ENCODE measurements around the gene ZCWPW2. TPM values are rescaled to one million over a fixed set of nuclear protein-coding genes. Genes with fewer than 3 reads are reported as not detected.

ZCWPW2 gene
- total RNA-seq, 1 experiment from 2014 or later = 0.97 TPM

- Histone ChIP-seq H3K4me1 (peaks cover under 1% of the 10 kb centered on the region; the same call in 1 of the 2 replicates), H3K4me3 (no peak overlapping the region), H3K9me3 (replicated peaks) (no peaks in the 10 kb centered on the region), H3K36me3 (peaks cover 72% of the 10 kb centered on the region), H3K27me3 (no peaks in the 10 kb centered on the region), H3K27ac (no peak overlapping the region)
- DNase-seq = no peak
These were observed 11.3 kb upstream of the ZCWPW2 start for GRCh38 chr3:28337230-28337629.

GRCh38 chr3:28343144-28343543 is 5.4 kb upstream of the ZCWPW2 start:
- no peaks in the 10 kb centered on the region for H3K9me3 ChIP-seq (replicated peaks)
- no peak overlapping the region for H3K4me3 ChIP-seq
- no peak overlapping the region for H3K27ac ChIP-seq
- peaks cover 24% of the 10 kb centered on the region for H3K36me3 ChIP-seq
- peaks cover 18% of the 10 kb centered on the region for H3K4me1 ChIP-seq
- H3K27me3 ChIP-seq = no peaks in the 10 kb centered on the region
- no peak for DNase-seq

- H3K4me1 ChIP-seq = peaks cover 18% of the 10 kb centered on the region
- no peaks in the 10 kb centered on the region; the same call in 1 of the 2 replicates for H3K36me3 ChIP-seq
- H3K4me3 ChIP-seq = no peak overlapping the region
- no peaks in the 10 kb centered on the region for H3K9me3 ChIP-seq (replicated peaks)
- H3K27ac ChIP-seq = no peak overlapping the region
- DNase-seq = no peak
- no peaks in the 10 kb centered on the region for H3K27me3 ChIP-seq
These were observed 2.8 kb upstream of the ZCWPW2 start for GRCh38 chr3:28345690-28346089.

- H3K27ac ChIP-seq = peak overlapping the region; percentile 99
- no peak for DNase-seq
- peaks cover 15% of the 10 kb centered on the region for H3K4me1 ChIP-seq
- H3K36me3 ChIP-seq = no peaks in the 10 kb centered on the region; the same call in 1 of the 2 replicates
- H3K27me3 ChIP-seq = no peaks in the 10 kb centered on the region
- no peaks in the 10 kb centered on the region for H3K9me3 ChIP-seq (replicated peaks)
- H3K4me3 ChIP-seq = peak overlapping the region; percentile 93
These were observed 902 bp upstream of the ZCWPW2 start for GRCh38 chr3:28347374-28348264.

- Histone ChIP-seq H3K9me3 (replicated peaks) (no peaks in the 10 kb centered on the region), H3K4me1 (peaks cover 15% of the 10 kb centered on the region), H3K4me3 (peak overlapping the region; percentile 93), H3K27me3 (no peaks in the 10 kb centered on the region), H3K27ac (peak overlapping the region; percentile 99), H3K36me3 (no peaks in the 10 kb centered on the region; the same call in 1 of the 2 replicates)
- peak; percentile 88 to 92 for DNase-seq
These were observed 274 bp upstream of the ZCWPW2 start for GRCh38 chr3:28348265-28348628.

- Histone ChIP-seq H3K27me3 (no peaks in the 10 kb centered on the region), H3K9me3 (replicated peaks) (no peaks in the 10 kb centered on the region), H3K4me1 (peaks cover 15% of the 10 kb centered on the region), H3K36me3 (no peaks in the 10 kb centered on the region; the same call in 1 of the 2 replicates), H3K27ac (peak overlapping the region; percentile 99), H3K4me3 (peak overlapping the region; percentile 93)
- no peak for DNase-seq
These were observed 1.0 kb downstream of the ZCWPW2 start for GRCh38 chr3:28349469-28350000.

- DNase-seq = no peak
- no peaks in the 10 kb centered on the region for H3K4me1 ChIP-seq
- H3K27ac ChIP-seq = no peak overlapping the region
- no peak overlapping the region for H3K4me3 ChIP-seq
- no peaks in the 10 kb centered on the region for H3K9me3 ChIP-seq (replicated peaks)
- H3K27me3 ChIP-seq = no peaks in the 10 kb centered on the region
- no peaks in the 10 kb centered on the region for H3K36me3 ChIP-seq
These were observed 27.9 kb downstream of the ZCWPW2 start for GRCh38 chr3:28376424-28376823.

GRCh38 chr3:28386049-28386448 is 37.5 kb downstream of the ZCWPW2 start:
- H3K9me3 ChIP-seq (replicated peaks) = no peaks in the 10 kb centered on the region
- no peak overlapping the region for H3K27ac ChIP-seq
- H3K4me1 ChIP-seq = no peaks in the 10 kb centered on the region
- H3K27me3 ChIP-seq = no peaks in the 10 kb centered on the region
- H3K4me3 ChIP-seq = no peak overlapping the region
- no peaks in the 10 kb centered on the region for H3K36me3 ChIP-seq
- no peak for DNase-seq

GRCh38 chr3:28388978-28389377 is 40.5 kb downstream of the ZCWPW2 start:
- no peak overlapping the region for H3K4me3 ChIP-seq
- no peaks in the 10 kb centered on the region for H3K4me1 ChIP-seq
- DNase-seq = no peak
- H3K36me3 ChIP-seq = no peaks in the 10 kb centered on the region
- no peaks in the 10 kb centered on the region for H3K27me3 ChIP-seq
- no peaks in the 10 kb centered on the region; the same call in 1 of the 2 replicates for H3K9me3 ChIP-seq (replicated peaks)
- no peak overlapping the region for H3K27ac ChIP-seq

GRCh38 chr3:28399206-28399605 is 50.7 kb downstream of the ZCWPW2 start:
- DNase-seq = peak; percentile 88 to 89
- Histone ChIP-seq H3K4me3 (no peak overlapping the region), H3K27ac (peak overlapping the region; percentile 40), H3K27me3 (no peaks in the 10 kb centered on the region), H3K36me3 (no peaks in the 10 kb centered on the region), H3K4me1 (peaks cover 16% of the 10 kb centered on the region), H3K9me3 (replicated peaks) (peaks cover 5% of the 10 kb centered on the region)

- Histone ChIP-seq H3K9me3 (replicated peaks) (peaks cover 9% of the 10 kb centered on the region), H3K4me1 (no peaks in the 10 kb centered on the region), H3K27me3 (no peaks in the 10 kb centered on the region), H3K27ac (no peak overlapping the region), H3K4me3 (no peak overlapping the region), H3K36me3 (peaks cover 2% of the 10 kb centered on the region; the same call in 1 of the 2 replicates)
- no peak for DNase-seq
These were observed 57.7 kb downstream of the ZCWPW2 start for GRCh38 chr3:28406241-28406640.

- no peaks in the 10 kb centered on the region for H3K36me3 ChIP-seq
These were observed 100.9 kb downstream of the ZCWPW2 start for GRCh38 chr3:28449398-28449797.

GRCh38 chr3:28462866-28463265 is 114.3 kb downstream of the ZCWPW2 start:
- no peak for DNase-seq
- Histone ChIP-seq H3K4me3 (no peak overlapping the region), H3K27me3 (no peaks in the 10 kb centered on the region; the same call in 1 of the 2 replicates), H3K4me1 (no peaks in the 10 kb centered on the region), H3K9me3 (replicated peaks) (no peaks in the 10 kb centered on the region), H3K36me3 (no peaks in the 10 kb centered on the region), H3K27ac (no peak overlapping the region)

More at GRCh38 chr3:28449398-28449797, 100.9 kb downstream of the ZCWPW2 start:
- H3K27me3 ChIP-seq = no peaks in the 10 kb centered on the region
- H3K4me3 ChIP-seq = no peak overlapping the region
- no peaks in the 10 kb centered on the region; the same call in 1 of the 2 replicates for H3K9me3 ChIP-seq (replicated peaks)
- H3K4me1 ChIP-seq = no peaks in the 10 kb centered on the region
- no peak for DNase-seq
- no peak overlapping the region for H3K27ac ChIP-seq

- Histone ChIP-seq H3K27ac (no peak overlapping the region), H3K27me3 (no peaks in the 10 kb centered on the region), H3K4me3 (no peak overlapping the region), H3K4me1 (no peaks in the 10 kb centered on the region), H3K36me3 (no peaks in the 10 kb centered on the region), H3K9me3 (replicated peaks) (no peaks in the 10 kb centered on the region)
- DNase-seq = no peak
These were observed 118.9 kb downstream of the ZCWPW2 start for GRCh38 chr3:28467414-28467813.

GRCh38 chr3:28476194-28476593 is 127.7 kb downstream of the ZCWPW2 start:
- no peaks in the 10 kb centered on the region for H3K36me3 ChIP-seq
- H3K27me3 ChIP-seq = no peaks in the 10 kb centered on the region
- no peak overlapping the region for H3K27ac ChIP-seq
- no peaks in the 10 kb centered on the region for H3K4me1 ChIP-seq
- H3K4me3 ChIP-seq = no peak overlapping the region
- peak; percentile 6 to 69 for DNase-seq
- H3K9me3 ChIP-seq (replicated peaks) = no peaks in the 10 kb centered on the region

Data from SJCRH30 (cell line).